GM12878 (cell line): ENCODE data around the gene PLD5. TPM values are rescaled to one million over a fixed set of nuclear protein-coding genes. Genes with fewer than 3 reads are reported as not detected.

Experiments
- ATAC-seq: fragments of 200-7000 bp; cut with Tn5 transposase; 3 replicates; pipeline ENCODE4 v1.9.1; 2020; ENCODE audit warnings: mild to moderate bottlenecking, moderate library complexity
- BruUV-seq: library from RNA; stranded (reverse); fragments of 400-500 nt; replicated peaks from 2 replicates; lab custom pipeline; 2021; lab: Mats Ljungman, UMichigan
- CTCF ChIA-PET: fragments of 300-600 bp; sonication (Branson Sonifier 250); formaldehyde crosslinking; extraction: SDS; loops from one replicate; lab custom pipeline; 2021; ENCODE audit warnings: inconsistent platforms; lab: Yijun Ruan, JAX
- POLR2A ChIA-PET: fragments of 350-600 bp; formaldehyde crosslinking; extraction: SDS; loops from one replicate; lab custom pipeline; 2021; ENCODE audit warnings: inconsistent platforms; lab: Charles Lee
- RAD21 ChIA-PET: fragments of 300-600 bp; sonication (Branson Sonifier 250); formaldehyde crosslinking; loops from one replicate; lab custom pipeline; 2023; ENCODE audit warnings: antibody characterized with exemption; ENCODE audit not compliant: unreplicated experiment; lab: Charles Lee
- SMC1A ChIA-PET: fragments of 300-600 bp; sonication (Branson Sonifier 250); formaldehyde crosslinking; loops from one replicate; lab custom pipeline; 2023; ENCODE audit not compliant: unreplicated experiment, uncharacterized antibody; lab: Charles Lee
- DNase-seq: peaks from one replicate; pipeline ENCODE4 v3.0.0-alpha.2; 2011; ENCODE audit warnings: low read depth, low spot score
- FAIRE-seq: peaks from 3 replicates; lab custom pipeline; 2011; peaks lifted over from hg19 to GRCh38; lab: Jason Lieb, UNC
- H2AFZ ChIP-seq: 2 replicates; pipeline ENCODE4 v1.6.0; 2011; ENCODE audit warnings: low read depth, low read length, control low read depth; ENCODE audit not compliant: control insufficient read depth
- H3K27ac ChIP-seq: 2 replicates; pipeline ENCODE4 v1.5.1; 2011; ENCODE audit warnings: control low read depth; ENCODE audit not compliant: control insufficient read depth, insufficient read depth
- H3K27me3 ChIP-seq, 2 experiments: replicated peaks in 1 of 2; 2 replicates each; pipeline versions ENCODE4 v1.6.0 to v1.6.1; 2011; ENCODE audit warnings: low read length in 1 of 2; ENCODE audit not compliant: control insufficient read depth in 2 of 2, insufficient read depth in 2 of 2
- H3K36me3 ChIP-seq, 2 experiments: 2 replicates each; pipeline ENCODE4 v1.5.1; 2011; ENCODE audit warnings: low read length in 1 of 2; ENCODE audit not compliant: control insufficient read depth in 2 of 2, insufficient read depth in 2 of 2
- H3K4me1 ChIP-seq: 2 replicates; pipeline ENCODE4 v1.6.1; 2011; ENCODE audit warnings: mild to moderate bottlenecking, low read length, moderate library complexity, mixed read lengths; ENCODE audit not compliant: control insufficient read depth, insufficient read depth
- H3K4me2 ChIP-seq: 2 replicates; pipeline ENCODE4 v1.6.0; 2011; ENCODE audit warnings: control low read depth; ENCODE audit not compliant: control insufficient read depth, insufficient read depth
- H3K4me3 ChIP-seq: fragments of 200-600 bp; sonication (generic); 2 replicates; pipeline ENCODE4 v1.5.1; 2016
- H3K79me2 ChIP-seq: 2 replicates; pipeline ENCODE4 v1.6.0; 2011; ENCODE audit warnings: low read length; ENCODE audit not compliant: control insufficient read depth, insufficient read depth
- H3K9ac ChIP-seq: 2 replicates; pipeline ENCODE4 v1.8.0; 2011; ENCODE audit warnings: low read length, control low read depth, mixed read lengths; ENCODE audit not compliant: control insufficient read depth, insufficient read depth
- H3K9me3 ChIP-seq: replicated peaks from 3 replicates; pipeline ENCODE4 v1.5.1; 2011; ENCODE audit warnings: mild to moderate bottlenecking, low read length; ENCODE audit not compliant: control insufficient read depth, insufficient read depth
- H4K20me1 ChIP-seq: 2 replicates; pipeline ENCODE4 v1.6.0; 2011; ENCODE audit not compliant: control insufficient read depth, insufficient read depth
- ATF7 ChIP-seq: fragments of 450-650 bp; IDR thresholded peaks from 2 replicates; pipeline ENCODE4 v1.6.1; 2016; ENCODE audit warnings: low read depth, mild to moderate bottlenecking
- BCL11A ChIP-seq: IDR thresholded peaks from 2 replicates; pipeline ENCODE4 v1.6.1; 2011; ENCODE audit warnings: low read depth, low read length
- BHLHE40 ChIP-seq, 2 experiments: fragments of 450-650 bp in 1 of 2; IDR thresholded peaks; 2 replicates each; pipeline ENCODE4 v1.6.1; 2011 to 2017; ENCODE audit warnings: low read depth in 2 of 2, borderline replicate concordance in 1 of 2, improper control_type of control experiment in 1 of 2, low read length in 1 of 2, mild to moderate bottlenecking in 1 of 2
- CBX3 ChIP-seq: fragments of 200-600 bp; sonication (generic); IDR thresholded peaks from 2 replicates; pipeline ENCODE4 v1.6.1; 2016; ENCODE audit warnings: low read depth, borderline replicate concordance
- EZH2 ChIP-seq: IDR thresholded peaks from 2 replicates; pipeline ENCODE4 v1.6.1; 2012; ENCODE audit warnings: low read depth, mild to moderate bottlenecking, control low read depth, inconsistent platforms, low read length, borderline replicate concordance; ENCODE audit not compliant: control insufficient read depth
- HDAC6 ChIP-seq: fragments of 200-600 bp; sonication (generic); IDR thresholded peaks from one replicate; pipeline ENCODE4 v1.8.0; 2017; ENCODE audit warnings: antibody characterized with exemption; ENCODE audit not compliant: unreplicated experiment
- IKZF1 ChIP-seq: fragments of 450-650 bp; conservative IDR thresholded peaks from 2 replicates; pipeline ENCODE4 v1.6.1; 2017; ENCODE audit warnings: antibody characterized with exemption, mild to moderate bottlenecking
- IRF4 ChIP-seq: IDR thresholded peaks from 2 replicates; pipeline ENCODE4 v1.6.1; 2011; ENCODE audit warnings: low read depth, low read length
- KLF5 ChIP-seq: fragments of 450-650 bp; IDR thresholded peaks from 2 replicates; pipeline ENCODE4 v1.6.1; 2014; ENCODE audit warnings: mild to moderate bottlenecking; ENCODE audit not compliant: partially characterized antibody
- MEF2A ChIP-seq: IDR thresholded peaks from 2 replicates; pipeline ENCODE4 v1.6.1; 2011; ENCODE audit warnings: low read depth, mild to moderate bottlenecking, low read length, moderate library complexity; ENCODE audit not compliant: insufficient read depth
- MEF2B ChIP-seq: fragments of 450-650 bp; IDR thresholded peaks from 2 replicates; pipeline ENCODE4 v1.6.1; 2018; ENCODE audit warnings: mild to moderate bottlenecking, moderate library complexity; ENCODE audit not compliant: partially characterized antibody, poor library complexity, severe bottlenecking
- MTA2 ChIP-seq: fragments of 450-650 bp; IDR thresholded peaks from 2 replicates; pipeline ENCODE4 v1.6.1; 2016; ENCODE audit warnings: low read depth, mild to moderate bottlenecking, moderate library complexity
- NRF1 ChIP-seq: conservative IDR thresholded peaks from 2 replicates; pipeline ENCODE4 v1.6.1; 2011; ENCODE audit warnings: mild to moderate bottlenecking, low read depth, low read length, improper control_type of control experiment
- PAX8 ChIP-seq: fragments of 450-650 bp; IDR thresholded peaks from 2 replicates; pipeline ENCODE4 v1.6.1; 2017; ENCODE audit warnings: mild to moderate bottlenecking, moderate library complexity
- PML ChIP-seq: IDR thresholded peaks from 2 replicates; pipeline ENCODE4 v1.6.1; 2012; ENCODE audit warnings: low read length, inconsistent platforms
- POU2F2 ChIP-seq: IDR thresholded peaks from 3 replicates; pipeline ENCODE4 v1.6.1; 2011; ENCODE audit warnings: low read depth, mild to moderate bottlenecking, low read length, borderline replicate concordance
- RBBP5 ChIP-seq: fragments of 200-600 bp; sonication (generic); conservative IDR thresholded peaks from 2 replicates; pipeline ENCODE4 v1.6.1; 2016
- RELB ChIP-seq: fragments of 450-650 bp; IDR thresholded peaks from 2 replicates; pipeline ENCODE4 v1.6.1; 2017; ENCODE audit warnings: low read depth, mild to moderate bottlenecking, moderate library complexity
- SREBF1 ChIP-seq: IDR thresholded peaks from 2 replicates; pipeline ENCODE4 v1.6.1; 2012; ENCODE audit warnings: mild to moderate bottlenecking, low read length
- SRF ChIP-seq, 2 experiments: IDR thresholded peaks; 2 replicates each; pipeline ENCODE4 v1.6.1; 2011; ENCODE audit warnings: low read depth in 2 of 2, low read length in 2 of 2, mild to moderate bottlenecking in 1 of 2, moderate library complexity in 1 of 2
- WRNIP1 ChIP-seq: IDR thresholded peaks from 2 replicates; pipeline ENCODE4 v1.6.1; 2011; ENCODE audit warnings: low read depth, low read length, improper control_type of control experiment, borderline replicate concordance
- YY1 ChIP-seq: IDR thresholded peaks from 2 replicates; pipeline ENCODE4 v1.6.1; 2011; ENCODE audit warnings: low read depth, mild to moderate bottlenecking, low read length
- in situ Hi-C: fragments of 300-500 bp; cut with MboI; formaldehyde crosslinking; loops from 9 replicates; pipeline ENCODE4 v1.14.3; 2018; ENCODE audit warnings: mixed read lengths
- intact Hi-C: fragments of 100-400 bp; cut with micrococcal nuclease; formaldehyde crosslinking; loops from one replicate; pipeline ENCODE4 v1.14.2; 2022; ENCODE audit not compliant: unreplicated experiment
- polyA plus RNA-seq, 11 experiments: library from polyadenylated mRNA; depleted of rRNA in 4 of 11; unstranded in 6 of 11; stranded (reverse) in 5 of 11; fragments of >200 nt; fragmentation: Nextera tagmentation in 4 of 11; fragmentation: Illumina TruSeq in 1 of 11; extraction: Ambion mirVana in 4 of 11; extraction: Trizol in 1 of 11; gene quantifications; 1 replicate in 1 of 11; 2 replicates in 10 of 11; pipeline versions ENCODE4 v1.2.1 to v1.2.3, GENCODE V29; 2011 to 2016; ENCODE audit warnings: inconsistent platforms in 2 of 11, missing spikeins in 2 of 11, low read depth in 1 of 11
- total RNA-seq, 4 experiments: library from RNA; depleted of rRNA in 3 of 4; stranded (reverse); fragments of >200 nt in 3 of 4; fragmentation: Illumina TruSeq in 1 of 4; extraction: Trizol in 1 of 4; gene quantifications; 2 replicates each; pipeline versions ENCODE4 v1.2.1 to v1.2.3, GENCODE V29; 2013 to 2021

The PLD5 gene
- total and polyA plus RNA-seq, 10 of the 15 experiments (the other 5 are each of a cell fraction or from before 2014, with no cell fraction given), result not detected

GRCh38 chr1:242556759-242557158, 32.3 kb upstream of the PLD5 start (continued):
- no peak for TF ChIP-seq EZH2
- no peak for TF ChIP-seq MTA2
- TF ChIP-seq CBX3, result no peak
- TF ChIP-seq YY1, result no peak
- no peak for TF ChIP-seq SREBF1
- TF ChIP-seq MEF2B, result no peak
- no peak for TF ChIP-seq PAX8
- TF ChIP-seq IKZF1, result no peak
- TF ChIP-seq HDAC6, result no peak

- H3K4me2 ChIP-seq, result no peak overlapping the region
- no peaks in the 10 kb centered on the region for H3K79me2 ChIP-seq
- CTCF ChIA-PET, result no interaction called here
- H3K4me1 ChIP-seq, result no peaks in the 10 kb centered on the region
- no peak overlapping the region for H3K4me3 ChIP-seq
- no TSS peak for BruUV-seq
- H3K36me3 ChIP-seq, result no peaks in the 10 kb centered on the region
- ATAC-seq (no peak), FAIRE-seq (no peak), DNase-seq (no peak)
- POLR2A ChIA-PET, result no interaction called here
- SMC1A ChIA-PET, result no interaction called here
- H3K27ac ChIP-seq, result no peak overlapping the region
- no peaks in the 10 kb centered on the region for H3K9me3 ChIP-seq
- H2AFZ ChIP-seq, result no peak overlapping the region
- no peaks in the 10 kb centered on the region for H4K20me1 ChIP-seq
- TF ChIP-seq SRF (IDR thresholded peaks at IDR 0.05; ENCODE audit: low read depth in 2 of 2, low read length in 2 of 2), result no peak
- TF ChIP-seq IRF4, result no peak
- TF ChIP-seq NRF1, result no peak
- no peak for TF ChIP-seq BCL11A
- TF ChIP-seq POU2F2, result no peak
- no peak for TF ChIP-seq WRNIP1
- TF ChIP-seq MEF2B, result no peak
- TF ChIP-seq KLF5, result no peak
- no peak for TF ChIP-seq MEF2A
- no peak for TF ChIP-seq RELB
- no peak for TF ChIP-seq RBBP5
- TF ChIP-seq PML, result no peak
- no peak for TF ChIP-seq ATF7
- TF ChIP-seq BHLHE40 (IDR thresholded peaks at IDR 0.05; ENCODE audit: borderline replicate concordance in 1 of 2, low read depth in 2 of 2, low read length in 1 of 2), result no peak
- no peak for TF ChIP-seq MTA2
- RAD21 ChIA-PET, result no interaction called here
- intact Hi-C loops (no loop called here), in situ Hi-C loops (no loop called here)
- H3K27me3 ChIP-seq, result 0 out of 4 replicates have a peak, but pooled peaks cover 0 to 3% of the 10 kb centered on the region in 2 experiments
- H3K9ac ChIP-seq, result no peak overlapping the region
These were observed 31.8 kb upstream of the PLD5 start for GRCh38 chr1:242556276-242556675.
